AG09309 (cell line): Measurements from ENCODE around the gene PRAMEF1.

Source experiments
- DNase-seq: peaks from one replicate; pipeline ENCODE4 v3.0.0-alpha.2; 2010; ENCODE audit warnings: low read depth
- H3K4me3 ChIP-seq: 2 replicates; pipeline ENCODE4 v1.5.1; 2011; ENCODE audit warnings: mild to moderate bottlenecking, low read depth, low read length, moderate library complexity; ENCODE audit not compliant: control insufficient read depth
- TF ChIP-seq, protein P1 (sequence below): IDR thresholded peaks from 2 replicates; pipeline ENCODE4 v1.5.1; 2011; ENCODE audit warnings: mild to moderate bottlenecking, low read depth, low read length, inconsistent platforms; ENCODE audit not compliant: insufficient read depth, control insufficient read depth; ENCODE audit errors: missing control alignments

The PRAMEF1 gene

DNA sequence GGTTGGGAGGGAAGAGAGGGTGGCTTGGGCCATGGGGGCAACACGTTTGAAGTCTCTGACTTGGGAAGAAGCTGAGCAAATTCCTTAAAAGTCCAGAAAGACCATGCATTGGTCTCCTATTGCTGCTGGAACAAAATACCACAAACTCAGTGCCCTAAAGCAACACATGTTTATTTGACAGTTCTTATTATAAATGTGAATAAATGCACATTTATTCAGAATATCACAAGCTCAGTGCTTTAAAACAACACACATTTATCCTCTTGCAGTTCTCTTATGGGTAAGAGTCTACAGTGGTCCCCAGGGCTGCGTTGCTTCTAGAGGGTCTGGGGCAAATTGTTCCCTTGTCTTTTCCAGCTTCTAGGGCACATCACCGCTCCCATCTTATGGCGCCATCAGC, 27.7 kb upstream of the PRAMEF1 start:
- TF ChIP-seq, protein P1, sequence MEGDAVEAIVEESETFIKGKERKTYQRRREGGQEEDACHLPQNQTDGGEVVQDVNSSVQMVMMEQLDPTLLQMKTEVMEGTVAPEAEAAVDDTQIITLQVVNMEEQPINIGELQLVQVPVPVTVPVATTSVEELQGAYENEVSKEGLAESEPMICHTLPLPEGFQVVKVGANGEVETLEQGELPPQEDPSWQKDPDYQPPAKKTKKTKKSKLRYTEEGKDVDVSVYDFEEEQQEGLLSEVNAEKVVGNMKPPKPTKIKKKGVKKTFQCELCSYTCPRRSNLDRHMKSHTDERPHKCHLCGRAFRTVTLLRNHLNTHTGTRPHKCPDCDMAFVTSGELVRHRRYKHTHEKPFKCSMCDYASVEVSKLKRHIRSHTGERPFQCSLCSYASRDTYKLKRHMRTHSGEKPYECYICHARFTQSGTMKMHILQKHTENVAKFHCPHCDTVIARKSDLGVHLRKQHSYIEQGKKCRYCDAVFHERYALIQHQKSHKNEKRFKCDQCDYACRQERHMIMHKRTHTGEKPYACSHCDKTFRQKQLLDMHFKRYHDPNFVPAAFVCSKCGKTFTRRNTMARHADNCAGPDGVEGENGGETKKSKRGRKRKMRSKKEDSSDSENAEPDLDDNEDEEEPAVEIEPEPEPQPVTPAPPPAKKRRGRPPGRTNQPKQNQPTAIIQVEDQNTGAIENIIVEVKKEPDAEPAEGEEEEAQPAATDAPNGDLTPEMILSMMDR, result no peak
- no peak overlapping the region for H3K4me3 ChIP-seq
- DNase-seq, result no peak

DNA sequence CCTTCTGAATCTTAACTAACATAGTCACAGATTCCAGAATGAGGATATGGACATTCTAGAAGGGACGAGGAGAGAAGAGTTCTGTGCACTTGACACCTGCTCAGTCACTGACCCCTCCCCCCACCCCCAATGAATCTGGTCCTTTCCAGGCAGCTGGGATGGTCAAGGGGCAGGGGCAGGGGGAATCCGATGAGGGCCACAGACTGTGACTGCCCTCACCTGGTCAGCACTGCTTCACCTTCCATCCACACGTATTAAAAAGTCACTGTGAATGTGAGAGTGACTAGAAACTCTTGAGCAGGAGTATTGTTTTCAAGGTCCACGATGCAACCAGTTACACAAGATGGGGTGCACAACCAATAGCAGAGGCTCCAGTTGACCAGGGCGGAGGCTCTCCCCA, 27.2 kb upstream of the PRAMEF1 start:
- TF ChIP-seq, protein P1, result no peak
- no peak for DNase-seq
- H3K4me3 ChIP-seq, result no peak overlapping the region

DNA sequence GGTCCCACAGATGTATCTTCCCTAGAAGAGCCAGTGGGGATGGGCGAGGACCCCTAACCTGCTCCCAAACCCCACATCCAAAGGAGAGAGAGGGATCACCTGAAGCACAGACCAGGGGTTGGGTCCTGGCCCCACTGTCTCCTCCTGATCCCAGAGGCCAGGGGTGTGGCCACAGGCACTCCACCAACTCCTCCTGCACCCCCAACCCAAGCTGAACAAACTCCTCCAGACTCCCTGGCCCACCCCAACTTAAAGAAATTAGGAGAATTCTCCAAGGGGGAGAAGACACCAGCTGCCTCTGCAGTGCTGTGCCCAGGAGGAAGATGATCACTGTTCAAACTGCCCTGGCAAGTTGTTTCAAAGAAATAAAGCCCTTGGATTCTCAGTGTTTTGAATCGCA, 22.2 kb upstream of the PRAMEF1 start:
- TF ChIP-seq, protein P1, result no peak
- no peak for DNase-seq
- no peak overlapping the region for H3K4me3 ChIP-seq

DNA sequence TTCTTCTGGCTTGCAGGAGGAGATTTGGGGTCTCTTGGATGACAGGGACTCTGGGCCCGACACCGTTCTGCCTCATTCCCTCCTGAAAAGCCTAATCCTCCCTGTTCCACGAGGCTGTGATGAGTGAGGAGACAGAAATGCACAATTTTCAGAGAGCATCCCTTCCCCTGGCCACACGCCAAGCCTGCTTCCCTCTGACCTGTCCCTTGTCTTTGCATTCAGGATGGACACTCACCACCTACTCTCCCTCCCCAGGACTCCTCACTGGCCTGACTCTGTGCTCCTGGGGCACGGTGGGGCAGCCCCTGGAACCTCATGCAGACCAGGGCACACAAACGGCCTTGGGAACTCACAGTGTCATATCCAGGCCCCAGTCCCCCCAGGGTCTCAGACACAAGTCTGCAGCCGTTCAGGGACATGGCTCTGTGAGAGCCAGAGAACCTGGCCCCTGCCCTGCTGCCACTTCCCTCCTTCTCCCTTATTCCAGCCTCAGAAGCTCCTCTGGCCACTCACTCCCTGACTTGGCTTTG, 21.2 kb upstream of the PRAMEF1 start:
- no peak overlapping the region for H3K4me3 ChIP-seq
- TF ChIP-seq, protein P1, result no peak
- no peak for DNase-seq

DNA sequence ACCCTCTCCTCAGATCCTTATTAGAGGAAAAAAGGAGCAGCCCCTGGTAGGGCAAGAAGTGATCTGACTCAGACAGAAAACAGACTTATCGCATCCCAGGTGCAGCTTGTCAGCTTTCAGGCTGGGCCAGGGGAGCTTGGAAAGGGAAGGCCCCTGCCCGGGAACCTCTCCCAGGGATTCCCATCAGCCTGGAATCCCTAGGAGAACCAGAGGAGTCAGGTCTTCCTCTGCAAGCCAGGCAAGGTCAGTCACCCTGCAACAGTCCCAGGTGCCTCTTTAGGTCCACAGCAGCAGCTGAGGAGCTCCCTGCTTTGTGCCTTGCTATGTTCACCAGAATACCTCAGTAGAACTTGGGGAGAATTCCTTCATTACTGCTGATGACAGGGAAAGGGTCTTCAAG, 20.6 kb upstream of the PRAMEF1 start:
- no peak for DNase-seq
- no peak overlapping the region for H3K4me3 ChIP-seq
- TF ChIP-seq, protein P1, result no peak

DNA sequence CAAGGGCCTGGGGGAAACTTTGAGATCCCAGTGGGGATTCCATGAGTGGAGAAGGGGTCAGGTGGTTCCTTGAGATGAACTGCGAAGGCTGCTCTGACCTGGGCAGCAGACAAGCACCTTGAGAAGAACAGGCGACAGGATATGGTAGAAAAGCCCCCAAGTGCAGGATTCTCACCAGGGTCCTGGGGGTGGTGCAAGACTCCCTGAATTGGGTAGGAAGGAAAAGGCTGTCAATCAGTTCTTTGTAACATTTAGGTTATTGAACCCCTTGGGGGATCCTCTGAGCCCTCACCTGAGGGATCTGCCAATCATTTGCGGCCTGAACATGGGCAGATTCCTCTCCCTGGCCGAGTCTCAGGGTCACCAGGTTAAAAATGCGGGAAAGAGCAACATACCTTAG, 20.0 kb upstream of the PRAMEF1 start:
- TF ChIP-seq, protein P1, result no peak
- DNase-seq, result no peak
- H3K4me3 ChIP-seq, result no peak overlapping the region

DNA sequence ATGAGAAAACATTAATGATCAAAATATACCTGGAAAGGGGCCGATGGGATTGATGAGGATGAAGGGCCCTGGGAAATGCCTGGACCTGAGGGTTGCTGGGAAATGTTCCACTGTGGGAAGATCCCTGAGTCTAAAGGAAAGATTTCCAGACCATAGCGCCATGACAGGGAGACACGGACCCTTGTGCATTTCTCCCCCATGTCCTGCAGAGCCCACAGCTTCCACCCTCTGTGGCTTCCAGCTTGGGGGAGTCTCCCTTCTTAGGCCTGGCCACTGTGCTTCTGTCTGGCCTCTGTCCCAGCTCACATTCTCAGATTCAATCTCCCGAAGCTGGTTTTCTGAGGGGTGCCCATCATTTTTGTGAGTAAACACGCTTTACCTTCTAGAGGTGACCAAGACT, 18.7 kb upstream of the PRAMEF1 start:
- DNase-seq, result no peak
- TF ChIP-seq, protein P1, result no peak
- H3K4me3 ChIP-seq, result no peak overlapping the region
